OCI-LY7 (cell line): ENCODE results near the gene KIRREL3. TPM values are rescaled to one million over a fixed set of nuclear protein-coding genes. Genes with fewer than 3 reads are reported as not detected.

Experiments
- BruUV-seq: library from RNA; stranded (reverse); fragments of 400-500 nt; replicated peaks from 2 replicates; lab custom pipeline; 2021; lab: Mats Ljungman, UMichigan
- CTCF ChIA-PET: fragments of 300-600 bp; sonication (Branson Sonifier 250); formaldehyde crosslinking; loops from one replicate; lab custom pipeline; 2022; ENCODE audit warnings: antibody characterized with exemption; ENCODE audit not compliant: unreplicated experiment; lab: Charles Lee
- POLR2A ChIA-PET: fragments of 300-600 bp; sonication (Branson Sonifier 250); formaldehyde crosslinking; loops from one replicate; lab custom pipeline; 2022; ENCODE audit warnings: antibody characterized with exemption; lab: Charles Lee
- DNase-seq: peaks from one replicate; pipeline ENCODE4 v3.0.0-alpha.2; 2015; ENCODE audit warnings: low spot score
- H2AFZ ChIP-seq: fragments of 200-600 bp; sonication (generic), shearing (Covaris generic); 2 replicates; pipeline ENCODE4 v1.6.1; 2014; ENCODE audit warnings: mild to moderate bottlenecking, antibody characterized with exemption, low read length, moderate library complexity
- H3K27ac ChIP-seq: fragments of 200-600 bp; sonication (generic); 2 replicates; pipeline ENCODE4 v1.5.1; 2014; ENCODE audit warnings: mixed run types, low read depth, mild to moderate bottlenecking, moderate library complexity, low read length, inconsistent platforms; ENCODE audit not compliant: poor library complexity, severe bottlenecking
- H3K36me3 ChIP-seq: fragments of 200-600 bp; sonication (generic); 2 replicates; pipeline ENCODE4 v1.6.1; 2014; ENCODE audit warnings: mild to moderate bottlenecking, antibody characterized with exemption, low read length, moderate library complexity, mixed read lengths; ENCODE audit not compliant: insufficient read depth
- H3K4me1 ChIP-seq: fragments of 200-600 bp; sonication (generic); 2 replicates; pipeline ENCODE4 v1.5.1; 2014; ENCODE audit warnings: mild to moderate bottlenecking, low read length; ENCODE audit not compliant: insufficient read depth, poor library complexity, severe bottlenecking
- H3K4me2 ChIP-seq: fragments of 200-600 bp; sonication (generic); 2 replicates; pipeline ENCODE4 v1.6.1; 2014; ENCODE audit warnings: mild to moderate bottlenecking, low read length
- H3K4me3 ChIP-seq: fragments of 200-600 bp; sonication (generic); 2 replicates; pipeline ENCODE4 v1.5.1; 2014; ENCODE audit warnings: mild to moderate bottlenecking, low read depth, low read length; ENCODE audit not compliant: poor library complexity, severe bottlenecking
- H3K79me2 ChIP-seq: fragments of 200-600 bp; sonication (generic); 2 replicates; pipeline ENCODE4 v1.6.1; 2016; ENCODE audit warnings: low read depth, mild to moderate bottlenecking, low read length, moderate library complexity, mixed read lengths; ENCODE audit not compliant: insufficient read depth
- H3K9me2 ChIP-seq: fragments of 200-600 bp; sonication (generic); 2 replicates; pipeline ENCODE4 v1.6.1; 2016; ENCODE audit warnings: mild to moderate bottlenecking, low read length, mixed read lengths; ENCODE audit not compliant: insufficient read depth
- H3K9me3 ChIP-seq: fragments of 200-600 bp; sonication (generic); 2 replicates; pipeline ENCODE4 v1.6.1; 2014; ENCODE audit warnings: mild to moderate bottlenecking, mixed run types, low read length, mixed read lengths
- H4K20me1 ChIP-seq: fragments of 200-600 bp; sonication (generic); 2 replicates; pipeline ENCODE4 v1.6.1; 2014; ENCODE audit warnings: mild to moderate bottlenecking, antibody characterized with exemption, low read length, moderate library complexity, mixed read lengths; ENCODE audit not compliant: insufficient read depth
- CTCF ChIP-seq: fragments of 200-600 bp; sonication (generic); conservative IDR thresholded peaks from 2 replicates; pipeline ENCODE4 v1.5.1; 2014; ENCODE audit warnings: mild to moderate bottlenecking, antibody characterized with exemption, low read length, moderate library complexity, mixed read lengths
- EZH2phosphoT487 ChIP-seq: fragments of 200-600 bp; sonication (generic); IDR thresholded peaks from 2 replicates; pipeline ENCODE4 v1.6.1; 2018; ENCODE audit warnings: low read depth, borderline replicate concordance, mild to moderate bottlenecking, mixed run types, antibody characterized with exemption, low read length, moderate library complexity, mixed read lengths
- intact Hi-C: fragments of 100-400 bp; cut with micrococcal nuclease; formaldehyde crosslinking; loops from one replicate; pipeline ENCODE4 v1.10.0; 2022; ENCODE audit not compliant: unreplicated experiment
- total RNA-seq, 2 experiments: library from RNA; depleted of rRNA in 1 of 2; stranded (reverse); fragments of >200 nt in 1 of 2; shearing (Covaris generic) in 1 of 2; gene quantifications; 2 replicates each; pipeline ENCODE4 v1.2.3, GENCODE V29; 2014 to 2022

KIRREL3 gene
- total RNA-seq, 2 experiments from 2014 or later: not detected

GRCh38 chr11:127044535-127044934, 44.0 kb upstream of the KIRREL3 start:
- no peaks in the 10 kb centered on the region for H3K9me2 ChIP-seq
- H3K4me3 ChIP-seq: no peak overlapping the region
- no peak overlapping the region for H3K27ac ChIP-seq
- DNase-seq: no peak
- TF ChIP-seq CTCF (no peak), EZH2phosphoT487 (no peak)
- no peaks in the 10 kb centered on the region for H3K9me3 ChIP-seq
- BruUV-seq: no TSS peak
- intact Hi-C loops: no loop called here
- no peaks in the 10 kb centered on the region for H3K36me3 ChIP-seq
- no peak overlapping the region for H3K4me2 ChIP-seq
- no peaks in the 10 kb centered on the region for H3K79me2 ChIP-seq
- ChIA-PET CTCF (no interaction called here), POLR2A (no interaction called here)
- H4K20me1 ChIP-seq: no peaks in the 10 kb centered on the region
- H3K4me1 ChIP-seq: no peaks in the 10 kb centered on the region
- H2AFZ ChIP-seq: no peak overlapping the region

- TF ChIP-seq CTCF (no peak), EZH2phosphoT487 (no peak)
- Histone ChIP-seq H3K9me3 (no peaks in the 10 kb centered on the region), H4K20me1 (no peaks in the 10 kb centered on the region), H2AFZ (no peak overlapping the region), H3K27ac (no peak overlapping the region), H3K4me1 (no peaks in the 10 kb centered on the region), H3K4me2 (no peak overlapping the region), H3K36me3 (no peaks in the 10 kb centered on the region), H3K9me2 (no peaks in the 10 kb centered on the region), H3K4me3 (no peak overlapping the region), H3K79me2 (no peaks in the 10 kb centered on the region)
- CTCF ChIA-PET: no interaction called here
- intact Hi-C loops: no loop called here
- POLR2A ChIA-PET: no interaction called here
- no TSS peak for BruUV-seq
- DNase-seq: no peak
These were observed 41.9 kb upstream of the KIRREL3 start for GRCh38 chr11:127042445-127042844.

GRCh38 chr11:127039591-127039990, 39.0 kb upstream of the KIRREL3 start:
- Histone ChIP-seq H3K9me2 (no peaks in the 10 kb centered on the region), H3K27ac (no peak overlapping the region), H4K20me1 (no peaks in the 10 kb centered on the region), H3K4me3 (no peak overlapping the region), H3K4me2 (no peak overlapping the region), H3K4me1 (no peaks in the 10 kb centered on the region), H3K36me3 (no peaks in the 10 kb centered on the region), H3K9me3 (no peaks in the 10 kb centered on the region), H2AFZ (no peak overlapping the region), H3K79me2 (no peaks in the 10 kb centered on the region)
- POLR2A ChIA-PET: interaction anchor here (0.7 kb wide), 1 partner anchor 23 kb away, joined by 4 read pairs; no protein-coding TSS in a partner anchor
- no peak for TF ChIP-seq CTCF
- no peak for TF ChIP-seq EZH2phosphoT487
- intact Hi-C loops: no loop called here
- CTCF ChIA-PET: interaction anchor here (1.2 kb wide), 1 partner anchor 12 kb away, joined by 4 read pairs; no protein-coding TSS in a partner anchor
- DNase-seq: no peak
- BruUV-seq: no TSS peak
